Activated CD8-positive, alpha-beta memory T cell treated with anti-CD3 and anti-CD28 coated beads, Interleukin-2, amount 50 U/mL, for 1 hour (primary cell): ENCODE results near the gene ACBD4.

Experiments used
- DNase-seq: peaks from one replicate; pipeline ENCODE4 v3.0.0-alpha.2; 2020; ENCODE audit errors: extremely low read depth

The ACBD4 gene

GRCh38 chr17:45136846-45137560 lies 1.5 kb downstream of the ACBD4 start:
- DNase-seq = no peak

GRCh38 chr17:45137561-45138305 lies 2.2 kb downstream of the ACBD4 start:
- DNase-seq = no peak

GRCh38 chr17:45138911-45139532 lies 3.5 kb downstream of the ACBD4 start:
- no peak for DNase-seq

- DNase-seq = no peak
These were observed 4.0 kb downstream of the ACBD4 start for GRCh38 chr17:45139533-45139920.

GRCh38 chr17:45143094-45143670 lies 7.7 kb downstream of the ACBD4 start:
- no peak for DNase-seq

- no peak for DNase-seq
These were observed 8.3 kb downstream of the ACBD4 start for GRCh38 chr17:45143767-45144198.

GRCh38 chr17:45144199-45145034 lies 8.9 kb downstream of the ACBD4 start:
- DNase-seq = no peak

- no peak for DNase-seq
These were observed 9.5 kb downstream of the ACBD4 start for GRCh38 chr17:45145035-45145389.

- no peak for DNase-seq
These were observed 10.7 kb downstream of the ACBD4 start for GRCh38 chr17:45146166-45146565.

GRCh38 chr17:45146592-45146889 lies 11.1 kb downstream of the ACBD4 start:
- no peak for DNase-seq

GRCh38 chr17:45146890-45147580 lies 11.5 kb downstream of the ACBD4 start:
- no peak for DNase-seq

GRCh38 chr17:45147581-45148182 lies 12.2 kb downstream of the ACBD4 start:
- DNase-seq = peak; percentile 60

GRCh38 chr17:45148183-45149036 lies 12.9 kb downstream of the ACBD4 start, which contains the start of gene HEXIM1:
Gene HEXIM1 (plus strand): TSS chr17:45148475. CDS start chr17:45149191, 716 bp downstream.
- DNase-seq = peak; percentile 99

- no peak for DNase-seq
These were observed 13.7 kb downstream of the ACBD4 start for GRCh38 chr17:45149037-45149668.

- no peak for DNase-seq
These were observed 14.5 kb downstream of the ACBD4 start for GRCh38 chr17:45149669-45150664.

- no peak for DNase-seq
These were observed 15.7 kb downstream of the ACBD4 start for GRCh38 chr17:45150911-45151809.

GRCh38 chr17:45155029-45155428 lies 19.5 kb downstream of the ACBD4 start:
- no peak for DNase-seq
